Activated CD4-positive, alpha-beta memory T cell treated with anti-CD3 and anti-CD28 coated beads, Interleukin-2, amount 10 ng/mL, durations not matched to agents 7 days and 5 days (primary cell): ENCODE results near the gene DUSP1. TPM values are rescaled to one million over a fixed set of nuclear protein-coding genes. Genes with fewer than 3 reads are reported as not detected.

ENCODE experiments used
- CTCF ChIA-PET: fragments of 350-600 bp; sonication (Branson Sonifier 250); formaldehyde crosslinking; loops from one replicate; lab custom pipeline; 2021; ENCODE audit warnings: antibody characterized with exemption, inconsistent platforms; lab: Charles Lee
- POLR2A ChIA-PET: fragments of 350-600 bp; sonication (Branson Sonifier 250); formaldehyde crosslinking; loops from one replicate; lab custom pipeline; 2021; ENCODE audit warnings: antibody characterized with exemption; lab: Charles Lee
- DNase-seq: peaks from one replicate; pipeline ENCODE4 v3.0.0-alpha.2; 2020
- H3K27ac Mint-ChIP-seq: one replicate; pipeline ENCODE4 v1.8.0; 2021; ENCODE audit warnings: mild to moderate bottlenecking, mixed read lengths
- H3K27me3 Mint-ChIP-seq: one replicate; pipeline ENCODE4 v1.8.0; 2021; ENCODE audit warnings: mixed read lengths
- H3K36me3 Mint-ChIP-seq: one replicate; pipeline ENCODE4 v1.8.0; 2021; ENCODE audit warnings: low read depth, mixed read lengths
- H3K4me1 Mint-ChIP-seq: one replicate; pipeline ENCODE4 v1.8.0; 2021; ENCODE audit warnings: mixed read lengths
- H3K4me3 Mint-ChIP-seq: one replicate; pipeline ENCODE4 v1.8.0; 2021; ENCODE audit warnings: mild to moderate bottlenecking, mixed read lengths
- H3K9me3 Mint-ChIP-seq: one replicate; pipeline ENCODE4 v1.8.0; 2021; ENCODE audit warnings: mixed read lengths
- total RNA-seq, 2 experiments: library from RNA; stranded (reverse); gene quantifications; one replicate each; pipeline ENCODE4 v1.2.3, GENCODE V29; 2021

Gene DUSP1
- total RNA-seq, 2 experiments from 2014 or later: 17.0 to 18.8 TPM

GRCh38 chr5:172764861-172765765 is 5.9 kb downstream of the DUSP1 start:
- Mint-ChIP-seq H3K27ac (peak overlapping the region; percentile 82), H3K9me3 (no peaks in the 10 kb centered on the region), H3K36me3 (peaks cover 19% of the 10 kb centered on the region), H3K4me1 (peaks cover 41% of the 10 kb centered on the region), H3K4me3 (peak overlapping the region; percentile 73), H3K27me3 (peaks cover 6% of the 10 kb centered on the region)
- POLR2A ChIA-PET: interaction anchor here (0.8 to 2.4 kb wide), 14 partner anchors 7 to 292 kb away, joined by 3 to 20 read pairs (median 4); partner anchors contain the start of genes ATP6V0E1 and RPL26L1
- DNase-seq: peak; percentile 96
- CTCF ChIA-PET: interaction anchor here (1.0 to 2.0 kb wide), 11 partner anchors 10 to 194 kb away, joined by 3 to 13 read pairs (median 3); partner anchors contain the start of gene RPL26L1

GRCh38 chr5:172763120-172763464 is 7.9 kb downstream of the DUSP1 start:
- H3K27me3 Mint-ChIP-seq: peaks cover 17% of the 10 kb centered on the region
- ChIA-PET POLR2A (no interaction called here), CTCF (no interaction called here)
- H3K36me3 Mint-ChIP-seq: no peaks in the 10 kb centered on the region
- H3K4me1 Mint-ChIP-seq: peaks cover 25% of the 10 kb centered on the region
- H3K9me3 Mint-ChIP-seq: no peaks in the 10 kb centered on the region
- H3K4me3 Mint-ChIP-seq: no peak overlapping the region
- no peak for DNase-seq
- no peak overlapping the region for H3K27ac Mint-ChIP-seq

GRCh38 chr5:172762214-172763119 is 8.5 kb downstream of the DUSP1 start:
- POLR2A ChIA-PET: no interaction called here
- no peaks in the 10 kb centered on the region for H3K36me3 Mint-ChIP-seq
- CTCF ChIA-PET: no interaction called here
- no peak for DNase-seq
- no peak overlapping the region for H3K4me3 Mint-ChIP-seq
- H3K27me3 Mint-ChIP-seq: peaks cover 17% of the 10 kb centered on the region
- H3K27ac Mint-ChIP-seq: no peak overlapping the region
- peaks cover 25% of the 10 kb centered on the region for H3K4me1 Mint-ChIP-seq
- no peaks in the 10 kb centered on the region for H3K9me3 Mint-ChIP-seq

GRCh38 chr5:172760959-172761358 is 10.0 kb downstream of the DUSP1 start:
- CTCF ChIA-PET: interaction anchor here (1.0 to 2.2 kb wide), 4 partner anchors 9 to 172 kb away, joined by 3 to 7 read pairs (median 4); no protein-coding TSS in a partner anchor
- no peaks in the 10 kb centered on the region for H3K9me3 Mint-ChIP-seq

GRCh38 chr5:172760136-172760535 is 10.9 kb downstream of the DUSP1 start:
- Mint-ChIP-seq H3K4me1 (peaks cover 12% of the 10 kb centered on the region), H3K27me3 (peaks cover 17% of the 10 kb centered on the region), H3K9me3 (no peaks in the 10 kb centered on the region), H3K27ac (no peak overlapping the region), H3K4me3 (no peak overlapping the region), H3K36me3 (no peaks in the 10 kb centered on the region)
- ChIA-PET POLR2A (interaction anchor here (1.6 kb wide), 1 partner anchor 11 kb away, joined by 8 read pairs; the partner anchor contains the start of gene DUSP1), CTCF (interaction anchor here (1.0 to 2.2 kb wide), 3 partner anchors 17 to 172 kb away, joined by 3 to 7 read pairs (median 3); no protein-coding TSS in a partner anchor)
- DNase-seq: no peak

More at GRCh38 chr5:172760959-172761358, 10.0 kb downstream of the DUSP1 start:
- Mint-ChIP-seq H3K27ac (no peak overlapping the region), H3K4me3 (no peak overlapping the region), H3K36me3 (no peaks in the 10 kb centered on the region), H3K27me3 (peaks cover 17% of the 10 kb centered on the region), H3K4me1 (peaks cover 20% of the 10 kb centered on the region)
- DNase-seq: no peak
- POLR2A ChIA-PET: interaction anchor here (1.6 kb wide), 1 partner anchor 10 kb away, joined by 8 read pairs; the partner anchor contains the start of gene DUSP1

GRCh38 chr5:172758834-172759149 is 12.2 kb downstream of the DUSP1 start:
- POLR2A ChIA-PET: no interaction called here
- CTCF ChIA-PET: interaction anchor here (1.6 kb wide), 1 partner anchor 19 kb away, joined by 3 read pairs; no protein-coding TSS in a partner anchor
- H3K27me3 Mint-ChIP-seq: peaks cover 18% of the 10 kb centered on the region
- H3K4me3 Mint-ChIP-seq: no peak overlapping the region
- no peak overlapping the region for H3K27ac Mint-ChIP-seq
- DNase-seq: no peak
- no peaks in the 10 kb centered on the region for H3K9me3 Mint-ChIP-seq
- peaks cover 2% of the 10 kb centered on the region for H3K4me1 Mint-ChIP-seq
- no peaks in the 10 kb centered on the region for H3K36me3 Mint-ChIP-seq

GRCh38 chr5:172758077-172758833 is 12.7 kb downstream of the DUSP1 start:
- H3K4me3 Mint-ChIP-seq: no peak overlapping the region
- H3K27me3 Mint-ChIP-seq: peaks cover 21% of the 10 kb centered on the region
- no peak for DNase-seq
- no peaks in the 10 kb centered on the region for H3K4me1 Mint-ChIP-seq
- H3K36me3 Mint-ChIP-seq: no peaks in the 10 kb centered on the region
- no peak overlapping the region for H3K27ac Mint-ChIP-seq
- POLR2A ChIA-PET: no interaction called here
- CTCF ChIA-PET: interaction anchor here (1.6 kb wide), 1 partner anchor 19 kb away, joined by 3 read pairs; no protein-coding TSS in a partner anchor
- no peaks in the 10 kb centered on the region for H3K9me3 Mint-ChIP-seq

GRCh38 chr5:172757394-172758010 is 13.5 kb downstream of the DUSP1 start:
- Mint-ChIP-seq H3K27me3 (peaks cover 21% of the 10 kb centered on the region), H3K36me3 (no peaks in the 10 kb centered on the region), H3K27ac (no peak overlapping the region), H3K4me3 (no peak overlapping the region), H3K4me1 (no peaks in the 10 kb centered on the region), H3K9me3 (no peaks in the 10 kb centered on the region)
- POLR2A ChIA-PET: no interaction called here
- no peak for DNase-seq
- CTCF ChIA-PET: no interaction called here

- H3K4me3 Mint-ChIP-seq: no peak overlapping the region
- no peak for DNase-seq
- no peaks in the 10 kb centered on the region for H3K36me3 Mint-ChIP-seq
- CTCF ChIA-PET: no interaction called here
- no peaks in the 10 kb centered on the region for H3K4me1 Mint-ChIP-seq
- POLR2A ChIA-PET: no interaction called here
- H3K27me3 Mint-ChIP-seq: peaks cover 21% of the 10 kb centered on the region
- no peak overlapping the region for H3K27ac Mint-ChIP-seq
- H3K9me3 Mint-ChIP-seq: no peaks in the 10 kb centered on the region
Observed at GRCh38 chr5:172756764-172757393, 14.1 kb downstream of the DUSP1 start.

- ChIA-PET POLR2A (interaction anchor here (1.3 to 1.5 kb wide), 2 partner anchors 10 to 17 kb away, joined by 3 to 5 read pairs; no protein-coding TSS in a partner anchor), CTCF (interaction anchor here (1.1 to 1.3 kb wide), 3 partner anchors 17 to 40 kb away, joined by 3 to 9 read pairs (median 4); no protein-coding TSS in a partner anchor)
- Mint-ChIP-seq H3K9me3 (no peaks in the 10 kb centered on the region), H3K4me1 (no peaks in the 10 kb centered on the region), H3K27ac (no peak overlapping the region), H3K4me3 (no peak overlapping the region), H3K27me3 (peaks cover 13% of the 10 kb centered on the region), H3K36me3 (no peaks in the 10 kb centered on the region)
- no peak for DNase-seq
Observed at GRCh38 chr5:172754596-172755356, 16.2 kb downstream of the DUSP1 start.

GRCh38 chr5:172753101-172753500 is 17.9 kb downstream of the DUSP1 start:
- Mint-ChIP-seq H3K36me3 (no peaks in the 10 kb centered on the region), H3K27me3 (peaks cover 5% of the 10 kb centered on the region), H3K9me3 (no peaks in the 10 kb centered on the region), H3K27ac (no peak overlapping the region), H3K4me3 (no peak overlapping the region), H3K4me1 (no peaks in the 10 kb centered on the region)
- ChIA-PET POLR2A (no interaction called here), CTCF (interaction anchor here (0.7 kb wide), 1 partner anchor 19 kb away, joined by 4 read pairs; no protein-coding TSS in a partner anchor)
- no peak for DNase-seq
